ENCODE results near the gene QRFPR.
"Not testable (repeated sequence)": the region's sequence is repeated elsewhere in the genome, so short reads cannot be mapped to it uniquely, and the experiment has no call there.

QRFPR gene

GRCh38 chr4:121380776-121381462, at the start of gene QRFPR:
Gene QRFPR (minus strand): TSS chr4:121381018. CDS start chr4:121380647, 371 bp downstream.
- no peak for DNase-seq (ENCODE audit: extremely low read depth in 1 of 2, low read depth in 1 of 2)

GRCh38 chr4:121428721-121429120, 47.9 kb upstream of the QRFPR start:
- DNase-seq (ENCODE audit: extremely low read depth in 1 of 2, low read depth in 1 of 2), result no peak

GRCh38 chr4:121421594-121421993, 40.8 kb upstream of the QRFPR start:
- DNase-seq (ENCODE audit: extremely low read depth in 1 of 2, low read depth in 1 of 2), result no peak

GRCh38 chr4:121411151-121411744, 30.4 kb upstream of the QRFPR start:
- DNase-seq (ENCODE audit: extremely low read depth in 1 of 2, low read depth in 1 of 2), result no peak

- DNase-seq (ENCODE audit: extremely low read depth in 1 of 2, low read depth in 1 of 2), result not testable (repeated sequence)
Observed at GRCh38 chr4:121408567-121408966, 27.7 kb upstream of the QRFPR start.

- no peak for DNase-seq (ENCODE audit: extremely low read depth in 1 of 2, low read depth in 1 of 2)
Observed at GRCh38 chr4:121400632-121401031, 19.8 kb upstream of the QRFPR start.

- DNase-seq (ENCODE audit: extremely low read depth in 1 of 2, low read depth in 1 of 2), result no peak
Observed at GRCh38 chr4:121397941-121398601, 17.3 kb upstream of the QRFPR start.

- no peak for DNase-seq (ENCODE audit: extremely low read depth in 1 of 2, low read depth in 1 of 2)
Observed at GRCh38 chr4:121397434-121397833, 16.6 kb upstream of the QRFPR start.

GRCh38 chr4:121392426-121393086, 11.7 kb upstream of the QRFPR start:
- DNase-seq (ENCODE audit: extremely low read depth in 1 of 2, low read depth in 1 of 2), result no peak

- DNase-seq (ENCODE audit: extremely low read depth in 1 of 2, low read depth in 1 of 2), result no peak
Observed at GRCh38 chr4:121390335-121390734, 9.5 kb upstream of the QRFPR start.

GRCh38 chr4:121379276-121379675, 1.5 kb downstream of the QRFPR start:
- no peak for DNase-seq (ENCODE audit: extremely low read depth in 1 of 2, low read depth in 1 of 2)

- DNase-seq (ENCODE audit: extremely low read depth in 1 of 2, low read depth in 1 of 2), result no peak
Observed at GRCh38 chr4:121377076-121377475, 3.7 kb downstream of the QRFPR start.

GRCh38 chr4:121376556-121376955, 4.3 kb downstream of the QRFPR start:
- DNase-seq (ENCODE audit: extremely low read depth in 1 of 2, low read depth in 1 of 2), result no peak

- no peak for DNase-seq (ENCODE audit: extremely low read depth in 1 of 2, low read depth in 1 of 2)
Observed at GRCh38 chr4:121376097-121376496, 4.7 kb downstream of the QRFPR start.

GRCh38 chr4:121375262-121375661, 5.6 kb downstream of the QRFPR start:
- no peak for DNase-seq (ENCODE audit: extremely low read depth in 1 of 2, low read depth in 1 of 2)

GRCh38 chr4:121373841-121374240, 7.0 kb downstream of the QRFPR start:
- no peak for DNase-seq (ENCODE audit: extremely low read depth in 1 of 2, low read depth in 1 of 2)

- no peak for DNase-seq (ENCODE audit: extremely low read depth in 1 of 2, low read depth in 1 of 2)
Observed at GRCh38 chr4:121370729-121371325, 10.0 kb downstream of the QRFPR start.

- DNase-seq (ENCODE audit: extremely low read depth in 1 of 2, low read depth in 1 of 2), result no peak
Observed at GRCh38 chr4:121360495-121360894, 20.3 kb downstream of the QRFPR start.

GRCh38 chr4:121358473-121358872, 22.3 kb downstream of the QRFPR start:
- DNase-seq (ENCODE audit: extremely low read depth in 1 of 2, low read depth in 1 of 2), result no peak

- no peak for DNase-seq (ENCODE audit: extremely low read depth in 1 of 2, low read depth in 1 of 2)
Observed at GRCh38 chr4:121353213-121353612, 27.6 kb downstream of the QRFPR start.

GRCh38 chr4:121344098-121344497, 36.7 kb downstream of the QRFPR start:
- DNase-seq (ENCODE audit: extremely low read depth in 1 of 2, low read depth in 1 of 2), result no peak

Data from activated CD8-positive, alpha-beta memory T cell treated with anti-CD3 and anti-CD28 coated beads for 1 hour (primary cell).